CD14-positive monocyte (primary cell): ENCODE results near the gene KIF26B. TPM values are rescaled to one million over a fixed set of nuclear protein-coding genes. Genes with fewer than 3 reads are reported as not detected.

Source experiments
- DNase-seq, 3 donors: peaks; one replicate each; pipeline ENCODE4 v3.0.0-alpha.2; 2011 to 2022
- H2AFZ ChIP-seq: 2 replicates; pipeline ENCODE4 v1.6.0; 2012; ENCODE audit warnings: mild to moderate bottlenecking, low read depth, low read length, inconsistent platforms; ENCODE audit not compliant: insufficient read depth, poor library complexity, severe bottlenecking
- H3K27ac ChIP-seq, 2 donors: 1 replicate in 1 of 2; 2 replicates in 1 of 2; pipeline ENCODE4 v1.5.1; 2012 to 2013; ENCODE audit warnings: low read length in 2 of 2, control low read depth in 1 of 2, inconsistent platforms in 1 of 2, low read depth in 1 of 2, mild to moderate bottlenecking in 1 of 2
- H3K27me3 ChIP-seq, 2 donors: one replicate each; pipeline versions ENCODE4 v1.6.0 to v1.6.1; 2011 to 2013; ENCODE audit warnings: low read length in 2 of 2; ENCODE audit not compliant: control insufficient read depth in 2 of 2, insufficient read depth in 2 of 2
- H3K36me3 ChIP-seq, 2 donors: replicated peaks in 1 of 2; 1 replicate in 1 of 2; 2 replicates in 1 of 2; pipeline versions ENCODE4 v1.5.1 to v1.6.1; 2012 to 2013; ENCODE audit warnings: low read length in 2 of 2, control low read depth in 1 of 2, inconsistent platforms in 1 of 2, mild to moderate bottlenecking in 1 of 2; ENCODE audit not compliant: insufficient read depth in 2 of 2, control insufficient read depth in 1 of 2
- H3K4me1 ChIP-seq, 2 donors: 1 replicate in 1 of 2; 2 replicates in 1 of 2; pipeline versions ENCODE4 v1.5.1 to v1.6.1; 2012 to 2013; ENCODE audit warnings: low read length in 2 of 2, control low read depth in 1 of 2, inconsistent platforms in 1 of 2, mild to moderate bottlenecking in 1 of 2, moderate library complexity in 1 of 2; ENCODE audit not compliant: insufficient read depth in 2 of 2, control insufficient read depth in 1 of 2
- H3K4me2 ChIP-seq: replicated peaks from 2 replicates; pipeline ENCODE3; 2012; ENCODE audit warnings: low read length, moderate library complexity, mild to moderate bottlenecking; ENCODE audit not compliant: poor library complexity, severe bottlenecking; ENCODE audit errors: extremely low read depth
- H3K4me3 ChIP-seq, 3 experiments: fragments of 200-600 bp in 1 of 3; sonication (generic) in 1 of 3; replicated peaks in 1 of 3; 1 replicate in 2 of 3; 2 replicates in 1 of 3; pipeline ENCODE4 v1.5.1; 2011 to 2013; ENCODE audit warnings: low read length in 3 of 3, mild to moderate bottlenecking in 3 of 3, control low read depth in 2 of 3, low read depth in 2 of 3, inconsistent platforms in 1 of 3, moderate library complexity in 1 of 3
- H3K79me2 ChIP-seq: 2 replicates; pipeline ENCODE4 v1.6.0; 2012; ENCODE audit warnings: mild to moderate bottlenecking, control low read depth, inconsistent platforms, low read length, moderate library complexity; ENCODE audit not compliant: insufficient read depth
- H3K9ac ChIP-seq: 2 replicates; pipeline ENCODE4 v1.6.0; 2017; ENCODE audit warnings: low read length, mild to moderate bottlenecking; ENCODE audit not compliant: insufficient read depth, poor library complexity, severe bottlenecking
- H3K9me3 ChIP-seq, 2 donors: replicated peaks in 1 of 2; 1 replicate in 1 of 2; 2 replicates in 1 of 2; pipeline versions ENCODE4 v1.5.1 to v1.6.1; 2012 to 2013; ENCODE audit warnings: low read length in 2 of 2, control low read depth in 1 of 2; ENCODE audit not compliant: control insufficient read depth in 1 of 2, insufficient read depth in 1 of 2
- H4K20me1 ChIP-seq: 2 replicates; pipeline ENCODE4 v1.6.0; 2012; ENCODE audit warnings: mild to moderate bottlenecking, low read length, control low read depth, moderate library complexity; ENCODE audit not compliant: insufficient read depth
- H3K27ac Mint-ChIP-seq, 7 donors: one replicate each; pipeline ENCODE4 v1.8.0; 2020; ENCODE audit warnings: mild to moderate bottlenecking in 7 of 7, mixed read lengths in 7 of 7, moderate library complexity in 6 of 7, inconsistent platforms in 2 of 7
- H3K27me3 Mint-ChIP-seq, 3 donors: one replicate each; pipeline ENCODE4 v1.8.0; 2021 to 2022; ENCODE audit warnings: low read depth in 3 of 3, mild to moderate bottlenecking in 3 of 3, mixed read lengths in 3 of 3, moderate library complexity in 3 of 3, inconsistent platforms in 1 of 3
- H3K36me3 Mint-ChIP-seq, 2 donors: one replicate each; pipeline ENCODE4 v1.8.0; 2020; ENCODE audit warnings: mixed read lengths in 2 of 2, inconsistent platforms in 1 of 2, mild to moderate bottlenecking in 1 of 2
- H3K4me1 Mint-ChIP-seq: one replicate; pipeline ENCODE4 v1.8.0; 2020; ENCODE audit warnings: mild to moderate bottlenecking, mixed read lengths
- H3K4me3 Mint-ChIP-seq, 2 donors: one replicate each; pipeline ENCODE4 v1.8.0; 2020; ENCODE audit warnings: mild to moderate bottlenecking in 2 of 2, mixed read lengths in 2 of 2, moderate library complexity in 1 of 2
- H3K9me3 Mint-ChIP-seq, 7 donors: one replicate each; pipeline ENCODE4 v1.8.0; 2020 to 2022; ENCODE audit warnings: mixed read lengths in 7 of 7, mild to moderate bottlenecking in 6 of 7, moderate library complexity in 6 of 7, inconsistent platforms in 2 of 7
- WGBS: methylation state at CpG from one replicate; pipeline ENCODE4 v1.1.5; 2013; ENCODE audit warnings: missing lambda C conversion rate; ENCODE audit not compliant: insufficient coverage; 5-methylcytosine and 5-hydroxymethylcytosine counted together
- intact Hi-C, 2 donors: fragments of 100-400 bp; cut with micrococcal nuclease; formaldehyde crosslinking; loops; one replicate each; pipeline versions ENCODE4 v1.15.0 to v1.15.1; 2023
- polyA plus RNA-seq, 3 donors: library from polyadenylated mRNA; depleted of rRNA in 1 of 3; unstranded in 2 of 3; stranded (reverse) in 1 of 3; fragments of 300-500 nt in 2 of 3; fragments of >200 nt in 1 of 3; fragmentation: Illumina TruSeq in 2 of 3; gene quantifications; 1 replicate in 2 of 3; 2 replicates in 1 of 3; pipeline ENCODE4 v1.2.3, GENCODE V29; 2012 to 2021
- TF ChIP-seq, protein P1 (sequence below): fragments of 200-600 bp; IDR thresholded peaks from one replicate; pipeline ENCODE4 v1.8.0; 2022; ENCODE audit warnings: antibody characterized with exemption, mild to moderate bottlenecking

KIF26B gene
- polyA plus RNA-seq, 3 donors = 0.01 to 0.05 TPM; not detected in 1

DNA sequence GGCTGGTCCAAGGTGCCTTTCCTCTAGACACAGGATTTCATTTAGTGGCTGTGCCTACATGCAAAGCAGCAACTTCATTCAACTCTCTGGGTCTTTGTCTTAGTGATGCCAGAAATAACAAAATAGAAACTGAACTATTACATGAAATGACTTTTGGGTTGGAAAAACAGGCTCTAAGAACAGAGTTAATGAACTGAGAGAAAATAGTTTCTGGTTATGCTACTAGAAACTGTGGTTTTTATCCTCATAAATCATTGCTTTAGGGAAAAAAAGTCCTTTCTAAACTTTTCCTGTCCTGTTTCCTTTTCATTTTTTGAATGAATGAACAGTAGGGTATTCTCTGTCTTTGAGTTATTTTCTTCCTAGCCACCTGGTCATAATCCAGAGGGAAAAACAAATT, 424.0 kb downstream of the KIF26B start:
- Mint-ChIP-seq H3K27me3 (peaks cover 11 to 13% (median 13%) of the 10 kb centered on the region in 3 donors), H3K4me1 (peaks cover 17% of the 10 kb centered on the region), H3K9me3 (peaks cover 0 to 4% (median 2%) of the 10 kb centered on the region in 7 donors), H3K36me3 (peaks cover 0 to 3% of the 10 kb centered on the region in 2 donors), H3K4me3 (no peak overlapping the region), H3K27ac (no peak overlapping the region)
- Histone ChIP-seq H4K20me1 (no peaks in the 10 kb centered on the region), H3K4me2 (no peak overlapping the region), H2AFZ (no peak overlapping the region), H3K4me3 (no peak overlapping the region), H3K27me3 (no peaks in the 10 kb centered on the region), H3K9ac (no peak overlapping the region), H3K9me3 (no peaks in the 10 kb centered on the region), H3K36me3 (no peaks in the 10 kb centered on the region), H3K79me2 (no peaks in the 10 kb centered on the region), H3K27ac (no peak overlapping the region), H3K4me1 (peaks cover 7% of the 10 kb centered on the region in 2 donors)
- DNase-seq = no peak
- TF ChIP-seq, protein P1, sequence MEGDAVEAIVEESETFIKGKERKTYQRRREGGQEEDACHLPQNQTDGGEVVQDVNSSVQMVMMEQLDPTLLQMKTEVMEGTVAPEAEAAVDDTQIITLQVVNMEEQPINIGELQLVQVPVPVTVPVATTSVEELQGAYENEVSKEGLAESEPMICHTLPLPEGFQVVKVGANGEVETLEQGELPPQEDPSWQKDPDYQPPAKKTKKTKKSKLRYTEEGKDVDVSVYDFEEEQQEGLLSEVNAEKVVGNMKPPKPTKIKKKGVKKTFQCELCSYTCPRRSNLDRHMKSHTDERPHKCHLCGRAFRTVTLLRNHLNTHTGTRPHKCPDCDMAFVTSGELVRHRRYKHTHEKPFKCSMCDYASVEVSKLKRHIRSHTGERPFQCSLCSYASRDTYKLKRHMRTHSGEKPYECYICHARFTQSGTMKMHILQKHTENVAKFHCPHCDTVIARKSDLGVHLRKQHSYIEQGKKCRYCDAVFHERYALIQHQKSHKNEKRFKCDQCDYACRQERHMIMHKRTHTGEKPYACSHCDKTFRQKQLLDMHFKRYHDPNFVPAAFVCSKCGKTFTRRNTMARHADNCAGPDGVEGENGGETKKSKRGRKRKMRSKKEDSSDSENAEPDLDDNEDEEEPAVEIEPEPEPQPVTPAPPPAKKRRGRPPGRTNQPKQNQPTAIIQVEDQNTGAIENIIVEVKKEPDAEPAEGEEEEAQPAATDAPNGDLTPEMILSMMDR = no peak
- intact Hi-C loops = no loop called here

- intact Hi-C loops = no loop called here
- Histone ChIP-seq H4K20me1 (no peaks in the 10 kb centered on the region), H3K27me3 (no peaks in the 10 kb centered on the region), H2AFZ (no peak overlapping the region), H3K9me3 (no peaks in the 10 kb centered on the region), H3K27ac (no peak overlapping the region), H3K9ac (no peak overlapping the region), H3K4me3 (no peak overlapping the region), H3K36me3 (no peaks in the 10 kb centered on the region), H3K4me1 (peaks cover 8 to 10% of the 10 kb centered on the region in 2 donors), H3K79me2 (no peaks in the 10 kb centered on the region), H3K4me2 (no peak overlapping the region)
- DNase-seq = no peak
- 95% methylated on average over 7 of the region's 7 CpGs for WGBS
- TF ChIP-seq, protein P1 = no peak
- Mint-ChIP-seq H3K4me1 (peaks cover 21% of the 10 kb centered on the region), H3K27me3 (peaks cover 11 to 12% (median 12%) of the 10 kb centered on the region in 3 donors), H3K36me3 (peaks cover 0 to 4% of the 10 kb centered on the region in 2 donors), H3K4me3 (no peak overlapping the region), H3K9me3 (peaks cover 0 to 4% (median 1%) of the 10 kb centered on the region in 7 donors), H3K27ac (no peak overlapping the region)
Measured at GRCh38 chr1:245579881-245580280, 425.1 kb downstream of the KIF26B start.
